Endothelial cell (in vitro differentiated cells): ENCODE measurements around the gene NCAPD2. TPM values are rescaled to one million over a fixed set of nuclear protein-coding genes. Genes with fewer than 3 reads are reported as not detected.
A peak's percentile ranks its signal among the peaks of the same experiment; 100 is the strongest.

Experiments
- DNase-seq: peaks from one replicate; pipeline ENCODE4 v3.0.0; 2021; ENCODE audit warnings: low spot score
- H3K27ac Mint-ChIP-seq: one replicate; pipeline ENCODE4 v1.8.0; 2021; ENCODE audit warnings: mixed read lengths, inconsistent platforms; ENCODE audit not compliant: unreplicated experiment
- H3K27me3 Mint-ChIP-seq: one replicate; pipeline ENCODE4 v1.8.0; 2021; ENCODE audit warnings: mild to moderate bottlenecking, moderate library complexity, mixed read lengths, inconsistent platforms; ENCODE audit not compliant: unreplicated experiment
- H3K36me3 Mint-ChIP-seq: one replicate; pipeline ENCODE4 v1.8.0; 2021; ENCODE audit warnings: mild to moderate bottlenecking, low read depth, mixed read lengths, inconsistent platforms; ENCODE audit not compliant: unreplicated experiment
- H3K4me1 Mint-ChIP-seq: one replicate; pipeline ENCODE4 v1.8.0; 2021; ENCODE audit warnings: mild to moderate bottlenecking, mixed read lengths, inconsistent platforms; ENCODE audit not compliant: unreplicated experiment
- H3K4me3 Mint-ChIP-seq: one replicate; pipeline ENCODE4 v1.8.0; 2021; ENCODE audit warnings: mild to moderate bottlenecking, mixed read lengths, inconsistent platforms; ENCODE audit not compliant: unreplicated experiment
- H3K9me3 Mint-ChIP-seq: one replicate; pipeline ENCODE4 v1.8.0; 2021; ENCODE audit warnings: mixed read lengths, inconsistent platforms; ENCODE audit not compliant: unreplicated experiment
- total RNA-seq: library from RNA; stranded (reverse); fragmentation: NEBNext Ultra II Directional; extraction: Animal tissue kit (Norgen Biotek cat#: 25700); gene quantifications from one replicate; pipeline ENCODE4 v1.2.1, GENCODE V29; 2021; ENCODE audit not compliant: unreplicated experiment
- TF ChIP-seq, protein P1 (sequence below): fragments of 200-600 bp; sonication (generic); IDR thresholded peaks from one replicate; pipeline ENCODE4 v1.5.0; 2021; ENCODE audit warnings: antibody characterized with exemption; ENCODE audit not compliant: unreplicated experiment

The NCAPD2 gene
- total RNA-seq, 1 donor from 2014 or later, result 25.3 TPM

DNA sequence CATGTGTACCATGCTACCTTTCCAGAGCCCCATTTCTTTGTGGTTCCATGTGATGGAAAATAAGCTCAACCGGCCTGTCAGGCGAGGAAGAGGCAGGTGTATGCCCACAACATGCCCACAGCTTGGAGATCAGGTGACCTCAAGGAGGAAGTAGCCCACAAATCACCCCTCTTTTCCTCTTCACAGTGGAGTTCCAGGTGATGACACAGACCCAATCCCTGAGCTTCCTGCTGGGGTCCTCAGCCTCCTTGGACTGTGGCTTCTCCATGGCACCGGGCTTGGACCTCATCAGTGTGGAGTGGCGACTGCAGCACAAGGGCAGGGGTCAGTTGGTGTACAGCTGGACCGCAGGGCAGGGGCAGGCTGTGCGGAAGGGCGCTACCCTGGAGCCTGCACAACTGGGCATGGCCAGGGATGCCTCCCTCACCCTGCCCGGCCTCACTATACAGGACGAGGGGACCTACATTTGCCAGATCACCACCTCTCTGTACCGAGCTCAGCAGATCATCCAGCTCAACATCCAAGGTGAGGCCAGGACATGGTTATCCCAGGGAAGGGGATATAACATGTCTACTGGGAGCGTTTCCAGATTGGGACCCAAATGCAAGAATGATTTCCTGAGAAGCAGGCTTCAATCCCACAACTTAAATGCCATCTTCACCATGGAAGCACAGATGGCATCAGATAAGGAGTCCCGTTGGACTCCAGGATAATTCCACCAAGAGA, 36.5 kb upstream of the NCAPD2 start:
- peaks cover 12% of the 10 kb centered on the region for H3K27me3 Mint-ChIP-seq
- H3K4me3 Mint-ChIP-seq, result no peak overlapping the region
- TF ChIP-seq, protein P1, sequence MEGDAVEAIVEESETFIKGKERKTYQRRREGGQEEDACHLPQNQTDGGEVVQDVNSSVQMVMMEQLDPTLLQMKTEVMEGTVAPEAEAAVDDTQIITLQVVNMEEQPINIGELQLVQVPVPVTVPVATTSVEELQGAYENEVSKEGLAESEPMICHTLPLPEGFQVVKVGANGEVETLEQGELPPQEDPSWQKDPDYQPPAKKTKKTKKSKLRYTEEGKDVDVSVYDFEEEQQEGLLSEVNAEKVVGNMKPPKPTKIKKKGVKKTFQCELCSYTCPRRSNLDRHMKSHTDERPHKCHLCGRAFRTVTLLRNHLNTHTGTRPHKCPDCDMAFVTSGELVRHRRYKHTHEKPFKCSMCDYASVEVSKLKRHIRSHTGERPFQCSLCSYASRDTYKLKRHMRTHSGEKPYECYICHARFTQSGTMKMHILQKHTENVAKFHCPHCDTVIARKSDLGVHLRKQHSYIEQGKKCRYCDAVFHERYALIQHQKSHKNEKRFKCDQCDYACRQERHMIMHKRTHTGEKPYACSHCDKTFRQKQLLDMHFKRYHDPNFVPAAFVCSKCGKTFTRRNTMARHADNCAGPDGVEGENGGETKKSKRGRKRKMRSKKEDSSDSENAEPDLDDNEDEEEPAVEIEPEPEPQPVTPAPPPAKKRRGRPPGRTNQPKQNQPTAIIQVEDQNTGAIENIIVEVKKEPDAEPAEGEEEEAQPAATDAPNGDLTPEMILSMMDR, result no peak
- H3K4me1 Mint-ChIP-seq, result peaks cover 39% of the 10 kb centered on the region
- no peaks in the 10 kb centered on the region for H3K9me3 Mint-ChIP-seq
- H3K27ac Mint-ChIP-seq, result no peak overlapping the region
- no peak for DNase-seq
- H3K36me3 Mint-ChIP-seq, result peaks cover 21% of the 10 kb centered on the region

- Mint-ChIP-seq H3K36me3 (peaks cover 22% of the 10 kb centered on the region), H3K27ac (no peak overlapping the region), H3K4me3 (no peak overlapping the region), H3K9me3 (no peaks in the 10 kb centered on the region), H3K4me1 (peaks cover 43% of the 10 kb centered on the region), H3K27me3 (peaks cover 12% of the 10 kb centered on the region)
- TF ChIP-seq, protein P1, result no peak
- no peak for DNase-seq
Observed at GRCh38 chr12:6458281-6459003, 35.5 kb upstream of the NCAPD2 start.

DNA sequence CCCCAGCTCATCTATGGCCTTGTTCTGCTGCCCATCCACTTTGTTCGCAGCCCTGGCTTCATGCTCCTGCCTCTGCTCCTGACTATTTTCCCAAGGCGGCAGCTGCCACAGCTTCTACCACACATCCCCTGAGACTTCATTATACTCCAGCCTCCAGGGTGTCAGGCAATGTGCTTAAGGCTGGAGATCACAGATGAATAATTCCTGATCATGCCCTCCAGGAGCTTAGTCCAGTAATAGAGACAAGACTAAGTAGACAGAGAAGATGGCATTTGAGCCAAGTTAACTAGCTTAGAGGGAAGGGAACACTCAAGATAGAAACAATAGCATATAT, 34.9 kb upstream of the NCAPD2 start:
- Mint-ChIP-seq H3K9me3 (no peaks in the 10 kb centered on the region), H3K4me1 (peaks cover 43% of the 10 kb centered on the region), H3K4me3 (no peak overlapping the region), H3K36me3 (peaks cover 22% of the 10 kb centered on the region), H3K27ac (no peak overlapping the region), H3K27me3 (peaks cover 12% of the 10 kb centered on the region)
- TF ChIP-seq, protein P1, result no peak
- DNase-seq, result no peak

- no peak for DNase-seq
- Mint-ChIP-seq H3K4me3 (no peak overlapping the region), H3K9me3 (no peaks in the 10 kb centered on the region), H3K27me3 (peaks cover 12% of the 10 kb centered on the region), H3K4me1 (peaks cover 52% of the 10 kb centered on the region), H3K36me3 (peaks cover 31% of the 10 kb centered on the region), H3K27ac (peak overlapping the region; percentile 40)
- TF ChIP-seq, protein P1, result no peak
Observed at GRCh38 chr12:6460751-6461371, 33.0 kb upstream of the NCAPD2 start.
